GM19193 (cell line): ENCODE data around the gene ALDOB.

Experiments
- POLR2A ChIP-seq: IDR thresholded peaks from 4 replicates; pipeline ENCODE4 v1.6.1; 2011; ENCODE audit not compliant: insufficient read depth, insufficient read length; ENCODE audit errors: extremely low read depth

Gene ALDOB

GRCh38 chr9:101466863-101467262, 31.3 kb upstream of the ALDOB start:
- TF ChIP-seq POLR2A = no peak

DNA sequence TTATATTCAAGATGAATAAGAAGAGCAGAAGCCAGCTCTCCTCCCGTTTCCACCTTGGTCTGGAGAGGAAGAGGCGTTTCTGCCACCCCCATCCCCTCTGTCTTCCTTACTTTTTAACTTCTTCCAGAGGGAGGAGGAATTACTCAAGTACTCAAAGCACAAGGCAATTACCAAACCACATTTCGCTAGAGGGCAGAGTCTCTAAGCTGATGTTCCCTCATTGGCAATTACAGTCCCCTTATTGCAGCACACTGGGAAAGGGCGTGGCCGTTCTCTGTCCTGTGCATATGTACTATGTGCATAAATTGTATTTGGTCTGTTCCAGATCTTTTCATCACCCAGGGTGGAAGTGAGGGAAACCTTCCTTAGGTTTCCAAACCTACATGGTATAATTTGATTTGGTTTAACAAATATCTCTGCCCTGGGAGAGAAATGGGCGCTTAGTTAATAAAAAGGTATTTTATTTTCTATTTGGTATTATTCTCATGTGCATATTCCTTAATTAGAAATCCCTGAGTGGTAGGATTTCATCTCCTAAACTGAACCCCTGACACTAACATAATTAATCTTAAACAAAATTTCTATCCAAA, 29.8 kb upstream of the ALDOB start:
- TF ChIP-seq POLR2A = no peak

DNA sequence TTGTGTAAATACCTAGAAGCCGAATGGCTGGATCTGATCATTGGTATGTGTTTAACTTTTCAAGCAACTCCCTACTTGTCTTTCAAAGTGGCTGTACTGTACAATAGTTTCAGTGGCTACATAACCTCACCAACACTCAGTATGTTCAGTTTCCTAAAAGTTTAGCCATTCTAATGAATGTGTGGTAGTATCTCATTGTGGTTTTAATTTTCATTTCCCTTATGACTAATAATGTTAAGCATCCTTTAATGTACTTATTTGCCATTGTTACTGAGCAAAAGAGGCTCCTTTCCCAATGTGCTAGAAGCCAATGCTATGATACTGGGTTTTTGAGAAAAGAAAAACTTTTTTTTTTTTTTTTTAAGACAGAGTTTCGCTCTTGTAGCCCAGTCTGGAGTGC, 27.8 kb upstream of the ALDOB start:
- no peak for TF ChIP-seq POLR2A

DNA sequence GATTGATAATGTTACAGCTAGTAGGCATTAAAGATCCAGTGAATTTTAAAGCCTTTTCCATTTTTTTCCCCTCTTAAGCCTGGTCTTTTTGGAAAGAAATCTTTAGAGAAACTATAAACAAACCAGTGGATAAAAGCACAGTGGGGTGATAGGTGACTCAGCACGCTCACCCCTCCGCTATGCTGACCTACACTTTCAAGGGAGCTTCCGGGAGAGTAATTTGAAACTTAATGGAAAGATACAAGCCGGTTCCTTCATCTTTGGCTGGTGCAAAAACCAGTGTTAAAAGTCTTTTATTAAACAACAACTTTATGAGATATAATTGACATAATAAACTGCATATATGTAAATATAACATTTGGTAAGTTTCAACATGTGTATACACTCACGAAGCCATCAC, 27.0 kb upstream of the ALDOB start:
- no peak for TF ChIP-seq POLR2A

GRCh38 chr9:101460965-101461364, 25.4 kb upstream of the ALDOB start:
- no peak for TF ChIP-seq POLR2A

GRCh38 chr9:101458963-101459631, 23.5 kb upstream of the ALDOB start:
- TF ChIP-seq POLR2A = no peak

DNA sequence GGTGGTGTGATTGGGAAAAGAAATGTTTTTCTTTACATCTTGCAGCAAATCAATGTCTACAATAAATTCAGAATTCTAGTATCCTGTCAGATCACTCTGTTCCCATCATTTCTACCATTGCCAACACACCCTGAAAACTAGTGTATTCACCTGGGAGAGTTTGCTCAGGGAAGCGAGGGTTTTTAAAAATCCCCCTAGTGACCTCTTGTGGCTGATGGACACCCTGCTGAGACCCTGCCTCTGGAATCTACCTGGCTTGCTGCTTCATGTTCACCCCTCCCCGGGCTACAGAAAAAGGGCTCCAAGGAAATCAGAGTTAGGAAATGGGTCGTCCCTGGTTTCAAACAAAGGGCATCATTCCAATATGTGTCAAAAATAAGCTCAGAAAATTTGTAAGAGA, 21.4 kb upstream of the ALDOB start:
- no peak for TF ChIP-seq POLR2A

DNA sequence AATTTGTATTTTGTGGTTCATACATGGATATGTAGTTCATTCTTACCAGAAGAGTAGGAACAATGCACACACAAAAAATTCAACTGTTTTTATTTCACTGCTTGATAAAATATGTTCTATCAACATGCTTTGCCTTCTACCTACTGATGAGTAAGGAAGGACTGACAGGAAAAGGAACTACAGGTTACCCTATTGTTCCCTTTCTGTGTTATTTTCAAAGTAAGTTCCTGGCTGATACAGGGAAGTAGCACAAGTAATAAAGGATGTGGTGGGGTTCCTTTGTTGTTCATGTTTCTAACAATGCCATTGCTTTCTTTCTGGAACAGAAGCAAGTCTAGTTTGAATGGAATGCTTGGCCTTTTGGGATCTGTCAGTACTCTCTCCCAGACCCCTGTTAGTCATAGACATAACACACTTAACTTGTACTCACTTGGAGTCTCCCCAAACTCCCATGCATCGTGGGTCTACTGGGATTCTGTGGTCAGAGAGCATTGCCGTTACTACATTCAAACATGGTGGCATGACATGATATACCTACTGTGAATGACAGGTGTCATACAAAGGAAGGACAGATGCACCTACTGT, 20.2 kb upstream of the ALDOB start:
- TF ChIP-seq POLR2A = no peak

- no peak for TF ChIP-seq POLR2A
Measured at GRCh38 chr9:101453776-101454570, 18.4 kb upstream of the ALDOB start.

DNA sequence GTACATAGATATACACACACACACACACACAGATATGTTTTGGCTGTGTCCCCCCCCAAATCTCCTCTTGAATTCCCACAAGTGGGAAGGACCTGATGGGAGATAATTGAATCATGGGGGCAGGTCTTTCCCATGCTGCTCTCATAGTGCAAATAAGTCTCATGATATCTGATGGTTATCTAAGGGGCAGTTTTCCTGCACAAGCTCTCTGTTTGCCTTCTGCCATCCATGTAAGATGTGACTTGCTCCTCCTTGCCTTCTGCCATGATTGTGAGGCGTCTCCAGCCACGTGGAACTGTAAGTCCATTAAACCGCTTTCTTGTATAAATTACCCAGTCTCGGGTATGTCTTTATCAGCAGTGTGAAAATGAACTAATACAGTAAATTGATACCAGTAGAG, 15.9 kb upstream of the ALDOB start:
- TF ChIP-seq POLR2A = no peak

DNA sequence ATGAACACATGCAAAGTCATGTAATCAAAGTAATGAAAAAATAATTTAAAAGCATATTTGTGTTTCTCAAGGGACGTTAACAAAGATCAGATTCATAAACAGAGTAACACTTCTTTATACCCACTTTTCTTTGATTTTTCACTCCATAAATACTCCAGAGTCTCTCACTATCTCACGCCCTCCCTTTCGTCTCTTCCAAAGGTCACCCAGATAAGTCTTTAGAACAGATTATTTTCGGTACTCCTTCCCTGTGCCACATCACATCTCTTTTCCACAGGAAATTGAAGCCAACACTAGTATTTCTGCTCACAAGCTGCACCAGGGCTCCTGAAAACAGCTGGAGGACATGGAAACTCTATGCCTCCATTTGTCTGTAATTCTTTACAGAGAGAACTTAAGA, 15.4 kb upstream of the ALDOB start:
- no peak for TF ChIP-seq POLR2A

- TF ChIP-seq POLR2A = no peak
Measured at GRCh38 chr9:101449071-101449721, 13.6 kb upstream of the ALDOB start.

DNA sequence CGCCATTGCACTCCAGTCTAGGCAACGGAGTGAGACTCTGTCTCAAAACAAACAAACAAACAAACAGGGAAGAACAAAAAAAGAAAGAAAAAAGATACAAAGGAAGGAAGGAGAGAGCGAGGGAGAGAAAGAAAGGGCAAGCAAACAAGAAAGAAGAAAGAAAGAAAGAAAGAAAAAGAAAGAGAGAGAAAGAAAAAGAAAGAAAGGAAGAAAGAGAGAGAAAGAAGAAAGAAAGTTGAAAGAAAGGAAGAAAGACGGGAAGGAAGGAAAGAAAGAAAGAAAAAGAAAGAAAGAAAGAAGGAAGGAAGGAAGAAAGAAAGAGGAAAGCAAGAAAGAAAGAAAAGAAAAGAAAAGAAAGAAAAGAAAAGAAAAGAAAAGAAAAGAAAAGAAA, 13.1 kb upstream of the ALDOB start:
- no peak for TF ChIP-seq POLR2A

DNA sequence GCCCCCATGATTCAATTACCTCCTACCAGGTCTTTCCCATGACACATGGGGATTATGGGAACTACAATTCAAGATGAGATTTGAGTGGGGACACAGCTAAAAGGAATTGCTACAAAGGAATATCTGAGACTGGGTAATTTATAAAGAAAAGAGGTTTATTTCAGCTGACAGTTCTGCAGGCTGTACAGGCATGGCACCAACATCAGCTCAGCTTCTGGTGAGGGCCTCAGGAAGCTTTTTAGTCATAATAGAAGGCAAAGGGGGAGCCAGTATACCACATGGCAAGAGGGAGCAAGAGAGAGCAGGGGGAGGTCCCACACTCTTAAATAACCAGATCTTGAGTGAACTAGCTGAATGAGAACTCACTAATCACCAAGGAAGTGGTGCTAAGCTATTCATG, 11.2 kb upstream of the ALDOB start:
- TF ChIP-seq POLR2A = no peak
